Endothelial cell of umbilical vein (primary cell): ENCODE data around the gene GDI2. TPM values are rescaled to one million over a fixed set of nuclear protein-coding genes. Genes with fewer than 3 reads are reported as not detected.

Experiments
- BruUV-seq: library from RNA; stranded (reverse); fragments of 400-500 nt; replicated peaks from 2 replicates; lab custom pipeline; 2021; lab: Mats Ljungman, UMichigan
- CTCF ChIA-PET: fragments of 300-600, 350-600 bp; sonication (Branson Sonifier 250); formaldehyde crosslinking; loops from one replicate; lab custom pipeline; 2021; ENCODE audit warnings: antibody characterized with exemption, inconsistent platforms; lab: Charles Lee
- POLR2A ChIA-PET: fragments of 300-600, 350-600 bp; sonication (Branson Sonifier 250); formaldehyde crosslinking; loops from one replicate; lab custom pipeline; 2021; ENCODE audit warnings: antibody characterized with exemption, inconsistent platforms; lab: Charles Lee
- DNase-seq: peaks from one replicate; pipeline ENCODE4 v3.0.0-alpha.2; 2011; ENCODE audit warnings: low read depth, low spot score
- FAIRE-seq: peaks from 2 replicates; lab custom pipeline; 2011; peaks lifted over from hg19 to GRCh38; lab: Jason Lieb, UNC
- H2AFZ ChIP-seq: 2 replicates; pipeline ENCODE4 v1.6.0; 2012; ENCODE audit warnings: low read depth, low read length, control low read depth, inconsistent platforms
- H3K27ac ChIP-seq: 2 replicates; pipeline ENCODE4 v1.5.1; 2011; ENCODE audit warnings: low read depth, mild to moderate bottlenecking, control low read depth, low read length, moderate library complexity; ENCODE audit not compliant: insufficient read depth
- H3K27me3 ChIP-seq, 2 experiments: 2 replicates each; pipeline versions ENCODE4 v1.6.0 to v1.6.1; 2011; ENCODE audit warnings: low read length in 2 of 2, mixed read lengths in 1 of 2; ENCODE audit not compliant: control insufficient read depth in 2 of 2, insufficient read depth in 2 of 2
- H3K36me3 ChIP-seq, 2 experiments: 2 replicates in 1 of 2; 3 replicates in 1 of 2; pipeline ENCODE4 v1.5.1; 2011; ENCODE audit warnings: low read length in 2 of 2, mild to moderate bottlenecking in 1 of 2, moderate library complexity in 1 of 2; ENCODE audit not compliant: control insufficient read depth in 2 of 2, insufficient read depth in 2 of 2; ENCODE audit errors: extremely low read depth in 1 of 2
- H3K4me1 ChIP-seq: 3 replicates; pipeline ENCODE4 v1.5.1; 2011; ENCODE audit warnings: mild to moderate bottlenecking, low read length; ENCODE audit not compliant: control insufficient read depth, insufficient read depth; ENCODE audit errors: extremely low read depth
- H3K4me2 ChIP-seq: 2 replicates; pipeline ENCODE4 v1.6.1; 2011; ENCODE audit warnings: low read length, control low read depth, mixed read lengths; ENCODE audit not compliant: insufficient read depth
- H3K4me3 ChIP-seq, 3 experiments: fragments of 200-600 bp in 1 of 3; sonication (generic), shearing (Covaris generic) in 1 of 3; replicated peaks in 1 of 3; 2 replicates each; pipeline ENCODE4 v1.5.1; 2011 to 2016; ENCODE audit warnings: control low read depth in 3 of 3, low read length in 3 of 3, mild to moderate bottlenecking in 2 of 3, inconsistent platforms in 1 of 3, low read depth in 1 of 3, moderate library complexity in 1 of 3; ENCODE audit not compliant: insufficient read depth in 1 of 3
- H3K79me2 ChIP-seq: 2 replicates; pipeline ENCODE4 v1.6.0; 2012; ENCODE audit warnings: low read length, inconsistent platforms; ENCODE audit not compliant: control insufficient read depth, insufficient read depth
- H3K9ac ChIP-seq: replicated peaks from 2 replicates; pipeline ENCODE3; 2011; ENCODE audit warnings: low read length, control low read depth; ENCODE audit not compliant: insufficient read depth; ENCODE audit errors: extremely low read depth
- H3K9me1 ChIP-seq: replicated peaks from 3 replicates; pipeline ENCODE4 v1.6.0; 2011; ENCODE audit warnings: mild to moderate bottlenecking, low read length; ENCODE audit not compliant: control insufficient read depth, insufficient read depth; ENCODE audit errors: extremely low read depth
- H3K9me3 ChIP-seq: replicated peaks from 2 replicates; pipeline ENCODE4 v1.5.1; 2012; ENCODE audit warnings: low read length, inconsistent platforms; ENCODE audit not compliant: control insufficient read depth, insufficient read depth
- H4K20me1 ChIP-seq: replicated peaks from 2 replicates; pipeline ENCODE3; 2011; ENCODE audit warnings: mild to moderate bottlenecking, low read length; ENCODE audit not compliant: control insufficient read depth, insufficient read depth; ENCODE audit errors: extremely low read depth
- EZH2 ChIP-seq: IDR thresholded peaks from 2 replicates; pipeline ENCODE4 v1.6.1; 2012; ENCODE audit warnings: borderline replicate concordance, low read depth, mild to moderate bottlenecking, moderate library complexity, low read length, inconsistent platforms; ENCODE audit not compliant: severe bottlenecking
- FOS ChIP-seq: IDR thresholded peaks from 2 replicates; pipeline ENCODE4 v1.6.1; 2011; ENCODE audit warnings: mild to moderate bottlenecking, low read length, moderate library complexity, borderline replicate concordance; ENCODE audit not compliant: insufficient read depth
- GATA2 ChIP-seq: IDR thresholded peaks from 2 replicates; pipeline ENCODE4 v1.7.0; 2011; ENCODE audit warnings: low read depth, mild to moderate bottlenecking, moderate library complexity, mixed read lengths, low read length; ENCODE audit not compliant: insufficient read length, insufficient read depth
- JUN ChIP-seq: IDR thresholded peaks from 2 replicates; pipeline ENCODE4 v1.6.1; 2011; ENCODE audit warnings: borderline replicate concordance, low read depth; ENCODE audit not compliant: insufficient read length, insufficient read depth
- MYC ChIP-seq: IDR thresholded peaks from one replicate; pipeline ENCODE4 v1.6.1; 2011; ENCODE audit warnings: mild to moderate bottlenecking, low read depth, low read length
- POLR2AphosphoS5 ChIP-seq: IDR thresholded peaks from 2 replicates; pipeline ENCODE4 v1.6.1; 2012; ENCODE audit warnings: low read depth, mild to moderate bottlenecking, control low read depth, low read length, moderate library complexity; ENCODE audit not compliant: insufficient read depth
- dilution Hi-C: fragments of 300-500 bp; cut with MboI; formaldehyde crosslinking; loops from one replicate; pipeline ENCODE4 v1.15.0; 2019; ENCODE audit warnings: low sequenced_read_pairs; ENCODE audit not compliant: extremely low pct_ligation_motif_present
- intact Hi-C: fragments of 100-400 bp; cut with micrococcal nuclease; formaldehyde crosslinking; loops from one replicate; pipeline ENCODE4 v1.10.0; 2022
- polyA plus RNA-seq, 4 experiments: library from polyadenylated mRNA; depleted of rRNA in 3 of 4; stranded (reverse) in 3 of 4; unstranded in 1 of 4; fragments of >200 nt; gene quantifications; 2 replicates each; pipeline versions ENCODE4 v1.2.1 to v1.2.3, GENCODE V29; 2011 to 2012; ENCODE audit warnings: missing spikeins in 1 of 4
- total RNA-seq: library from RNA; stranded (reverse); gene quantifications from 2 replicates; pipeline ENCODE4 v1.2.3, GENCODE V29; 2021
- TF ChIP-seq, protein P1 (sequence below), 2 donors: IDR thresholded peaks; 1 replicate in 1 of 2; 2 replicates in 1 of 2; pipeline ENCODE4 v1.5.1; 2011; ENCODE audit warnings: low read length in 2 of 2, mild to moderate bottlenecking in 2 of 2, moderate library complexity in 2 of 2, control low read depth in 1 of 2, inconsistent platforms in 1 of 2, low read depth in 1 of 2; ENCODE audit not compliant: insufficient read depth in 1 of 2; ENCODE audit errors: extremely low read depth in 1 of 2
- TF ChIP-seq, protein P2 (sequence below): IDR thresholded peaks from 2 replicates; pipeline ENCODE4 v1.6.1; 2011; ENCODE audit not compliant: insufficient read depth, insufficient read length

GDI2 gene
- total and polyA plus RNA-seq, 2 donors (not counting 3 experiments of a cell fraction or from before 2014, with no cell fraction given): 154 to 307 TPM

GRCh38 chr10:5746197-5746596, 67.0 kb downstream of the GDI2 start:
- Histone ChIP-seq H2AFZ (no peak overlapping the region), H3K9me3 (no peaks in the 10 kb centered on the region), H3K79me2 (no peaks in the 10 kb centered on the region), H3K4me1 (no peaks in the 10 kb centered on the region), H3K9me1 (no peaks in the 10 kb centered on the region), H3K9ac (no peak overlapping the region), H3K27ac (no peak overlapping the region), H3K27me3 (no peaks in the 10 kb centered on the region), H4K20me1 (no peaks in the 10 kb centered on the region), H3K36me3 (peaks cover 15 to 17% of the 10 kb centered on the region in 2 experiments), H3K4me3 (no peak overlapping the region), H3K4me2 (no peak overlapping the region)
- POLR2A ChIA-PET: no interaction called here
- intact Hi-C loops (no loop called here), dilution Hi-C loops (no loop called here)
- TF ChIP-seq POLR2AphosphoS5: no peak
- TF ChIP-seq, protein P1, sequence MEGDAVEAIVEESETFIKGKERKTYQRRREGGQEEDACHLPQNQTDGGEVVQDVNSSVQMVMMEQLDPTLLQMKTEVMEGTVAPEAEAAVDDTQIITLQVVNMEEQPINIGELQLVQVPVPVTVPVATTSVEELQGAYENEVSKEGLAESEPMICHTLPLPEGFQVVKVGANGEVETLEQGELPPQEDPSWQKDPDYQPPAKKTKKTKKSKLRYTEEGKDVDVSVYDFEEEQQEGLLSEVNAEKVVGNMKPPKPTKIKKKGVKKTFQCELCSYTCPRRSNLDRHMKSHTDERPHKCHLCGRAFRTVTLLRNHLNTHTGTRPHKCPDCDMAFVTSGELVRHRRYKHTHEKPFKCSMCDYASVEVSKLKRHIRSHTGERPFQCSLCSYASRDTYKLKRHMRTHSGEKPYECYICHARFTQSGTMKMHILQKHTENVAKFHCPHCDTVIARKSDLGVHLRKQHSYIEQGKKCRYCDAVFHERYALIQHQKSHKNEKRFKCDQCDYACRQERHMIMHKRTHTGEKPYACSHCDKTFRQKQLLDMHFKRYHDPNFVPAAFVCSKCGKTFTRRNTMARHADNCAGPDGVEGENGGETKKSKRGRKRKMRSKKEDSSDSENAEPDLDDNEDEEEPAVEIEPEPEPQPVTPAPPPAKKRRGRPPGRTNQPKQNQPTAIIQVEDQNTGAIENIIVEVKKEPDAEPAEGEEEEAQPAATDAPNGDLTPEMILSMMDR (IDR thresholded peaks at IDR 0.05; ENCODE audit: extremely low read depth in 1 of 2, insufficient read depth in 1 of 2, low read depth in 1 of 2, low read length in 2 of 2): no peak
- no peak for TF ChIP-seq GATA2
- TF ChIP-seq, protein P2, sequence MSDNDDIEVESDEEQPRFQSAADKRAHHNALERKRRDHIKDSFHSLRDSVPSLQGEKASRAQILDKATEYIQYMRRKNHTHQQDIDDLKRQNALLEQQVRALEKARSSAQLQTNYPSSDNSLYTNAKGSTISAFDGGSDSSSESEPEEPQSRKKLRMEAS: no peak
- no peak for TF ChIP-seq EZH2
- no TSS peak for BruUV-seq
- DNase-seq: no peak
- CTCF ChIA-PET: interaction anchor here (0.7 kb wide), 1 partner anchor 116 kb away, joined by 3 read pairs; no protein-coding TSS in a partner anchor
- FAIRE-seq: no peak

DNA sequence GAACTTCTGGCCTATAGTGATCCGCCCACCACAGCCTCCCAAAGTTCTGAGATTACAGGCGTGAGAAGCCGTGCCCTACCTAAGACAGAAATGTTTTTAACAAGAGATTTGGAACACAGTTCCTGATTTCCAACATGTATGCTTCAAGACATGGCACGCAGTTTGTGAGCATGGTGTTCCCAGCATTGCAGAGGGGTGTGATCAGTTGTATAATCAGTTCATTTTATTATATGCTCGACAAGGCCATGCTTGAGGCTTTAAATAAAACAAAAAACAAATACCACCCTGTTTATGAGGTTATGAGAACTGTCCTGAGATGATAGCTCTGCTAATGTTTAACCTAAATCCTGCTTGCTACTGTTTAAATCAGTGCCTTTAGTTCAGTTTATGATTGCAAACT, 68.4 kb downstream of the GDI2 start:
- H3K27ac ChIP-seq: no peak overlapping the region
- DNase-seq (no peak), FAIRE-seq (no peak)
- dilution Hi-C loops: no loop called here
- no peak overlapping the region for H3K9ac ChIP-seq
- no peaks in the 10 kb centered on the region for H3K27me3 ChIP-seq
- BruUV-seq: no TSS peak
- no peaks in the 10 kb centered on the region for H3K4me1 ChIP-seq
- ChIA-PET POLR2A (no interaction called here), CTCF (interaction anchor here (0.7 kb wide), 1 partner anchor 303 kb away, joined by 3 read pairs; no protein-coding TSS in a partner anchor)
- no peaks in the 10 kb centered on the region for H3K79me2 ChIP-seq
- no peaks in the 10 kb centered on the region for H3K9me3 ChIP-seq
- TF ChIP-seq MYC (no peak), EZH2 (no peak), JUN (no peak), FOS (no peak), POLR2AphosphoS5 (no peak), GATA2 (no peak)
- TF ChIP-seq, protein P2: no peak
- no peaks in the 10 kb centered on the region for H3K9me1 ChIP-seq
- no peak overlapping the region for H2AFZ ChIP-seq
- H3K4me3 ChIP-seq: no peak overlapping the region
- peaks cover 18% of the 10 kb centered on the region in 2 experiments for H3K36me3 ChIP-seq
- no peaks in the 10 kb centered on the region for H4K20me1 ChIP-seq
- H3K4me2 ChIP-seq: no peak overlapping the region
- intact Hi-C loops: no loop called here
